ENCODE measurements around the gene BBLN.

Gene BBLN

GRCh38 chr9:128202648-128203023 is 42.6 kb downstream of the BBLN start:
- DNase-seq (ENCODE audit: low read depth) = no peak
- no peak for TF ChIP-seq CTCF (IDR thresholded peaks at IDR 0.05; ENCODE audit: insufficient read depth, low read depth, low read length, missing control alignments)
- H3K4me3 ChIP-seq (ENCODE audit: low read depth, low read length) = no peak overlapping the region

GRCh38 chr9:128203024-128203706 is 43.1 kb downstream of the BBLN start, which contains the start of gene DNM1:
TSS of gene DNM1 (plus strand) at chr9:128203379. CDS start at chr9:128203471, 92 bp downstream.
- peak; percentile 66 for DNase-seq (ENCODE audit: low read depth)
- peak; percentile 89 for TF ChIP-seq CTCF (IDR thresholded peaks at IDR 0.05; ENCODE audit: insufficient read depth, low read depth, low read length, missing control alignments)
- H3K4me3 ChIP-seq (ENCODE audit: low read depth, low read length) = peak within 1 kb of the TSS; percentile 37

GRCh38 chr9:128203707-128204551 is 43.9 kb downstream of the BBLN start:
- no peak for TF ChIP-seq CTCF (IDR thresholded peaks at IDR 0.05; ENCODE audit: insufficient read depth, low read depth, low read length, missing control alignments)
- no peak for DNase-seq (ENCODE audit: low read depth)
- no peak overlapping the region; the same call in 1 of the 2 replicates for H3K4me3 ChIP-seq (ENCODE audit: low read depth, low read length)

GRCh38 chr9:128204858-128205257 is 44.8 kb downstream of the BBLN start:
- no peak for TF ChIP-seq CTCF (IDR thresholded peaks at IDR 0.05; ENCODE audit: insufficient read depth, low read depth, low read length, missing control alignments)
- DNase-seq (ENCODE audit: low read depth) = no peak
- H3K4me3 ChIP-seq (ENCODE audit: low read depth, low read length) = no peak overlapping the region

GRCh38 chr9:128205296-128205944 is 45.4 kb downstream of the BBLN start:
- H3K4me3 ChIP-seq (ENCODE audit: low read depth, low read length) = no peak overlapping the region
- TF ChIP-seq CTCF (IDR thresholded peaks at IDR 0.05; ENCODE audit: insufficient read depth, low read depth, low read length, missing control alignments) = no peak
- no peak for DNase-seq (ENCODE audit: low read depth)

GRCh38 chr9:128206484-128206883 is 46.4 kb downstream of the BBLN start:
- no peak for DNase-seq (ENCODE audit: low read depth)
- H3K4me3 ChIP-seq (ENCODE audit: low read depth, low read length) = no peak overlapping the region
- no peak for TF ChIP-seq CTCF (IDR thresholded peaks at IDR 0.05; ENCODE audit: insufficient read depth, low read depth, low read length, missing control alignments)

Measured in GM12865 (cell line).